HL-60 (cell line): Measurements from ENCODE around the gene HAUS2.
"Not testable (repeated sequence)": the region's sequence is repeated elsewhere in the genome, so short reads cannot be mapped to it uniquely, and the experiment has no call there.

Source experiments
- DNase-seq, 2 experiments: peaks; one replicate each; pipeline ENCODE4 v3.0.0-alpha.2; 2010 to 2020; ENCODE audit warnings: low read depth in 1 of 2, low spot score in 1 of 2
- H3K27ac ChIP-seq: fragments of 250-450 bp; sonication (Bioruptor Pico); replicated peaks from 2 replicates; pipeline ENCODE4 v1.5.1; 2020; ENCODE audit warnings: mild to moderate bottlenecking, moderate library complexity
- H3K27me3 ChIP-seq: fragments of 250-450 bp; sonication (Bioruptor Pico); 2 replicates; pipeline ENCODE4 v1.5.1; 2021; ENCODE audit warnings: mild to moderate bottlenecking, moderate library complexity; ENCODE audit not compliant: insufficient read depth, poor library complexity, severe bottlenecking
- H3K4me3 ChIP-seq: replicated peaks from 2 replicates; pipeline ENCODE4 v1.5.1; 2011; ENCODE audit warnings: mild to moderate bottlenecking, control low read depth, low read length; ENCODE audit not compliant: insufficient read depth
- GABPA ChIP-seq: IDR thresholded peaks from 2 replicates; pipeline ENCODE4 v1.6.1; 2012; ENCODE audit warnings: low read depth
- POLR2AphosphoS5 ChIP-seq: IDR thresholded peaks from 2 replicates; pipeline ENCODE4 v1.6.1; 2012; ENCODE audit warnings: low read depth
- SPI1 ChIP-seq: IDR thresholded peaks from 2 replicates; pipeline ENCODE4 v1.6.1; 2012; ENCODE audit warnings: low read depth, mild to moderate bottlenecking, borderline replicate concordance
- TF ChIP-seq, protein P1 (sequence below): IDR thresholded peaks from one replicate; pipeline ENCODE4 v1.5.1; 2011; ENCODE audit warnings: low read length, control low read depth, inconsistent platforms; ENCODE audit not compliant: insufficient read depth
- TF ChIP-seq, protein P2 (sequence below): IDR thresholded peaks from 2 replicates; pipeline ENCODE4 v1.6.1; 2012; ENCODE audit warnings: low read depth; ENCODE audit not compliant: insufficient replicate concordance

Gene HAUS2

DNA sequence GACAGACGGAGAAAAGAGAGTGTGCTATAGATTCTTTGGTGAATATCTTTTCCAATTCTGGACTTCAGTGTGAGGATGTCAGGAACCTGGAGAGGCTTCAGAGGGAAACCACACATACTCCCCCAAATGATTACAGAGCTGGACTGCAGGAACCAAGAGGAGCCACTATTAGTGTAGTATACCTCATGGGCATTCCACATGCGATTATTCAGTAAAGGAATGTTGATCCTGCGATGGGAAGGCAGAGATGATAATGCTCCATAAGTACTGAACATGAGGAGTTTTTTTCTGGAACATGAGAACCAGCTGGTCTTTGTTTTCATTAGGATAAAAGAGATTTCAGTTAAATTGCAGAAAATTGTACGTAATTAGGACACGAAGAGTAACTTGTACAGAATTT, 45.5 kb downstream of the HAUS2 start:
- no peak overlapping the region for H3K4me3 ChIP-seq
- DNase-seq: no peak
- no peak overlapping the region for H3K27ac ChIP-seq
- TF ChIP-seq, protein P1, sequence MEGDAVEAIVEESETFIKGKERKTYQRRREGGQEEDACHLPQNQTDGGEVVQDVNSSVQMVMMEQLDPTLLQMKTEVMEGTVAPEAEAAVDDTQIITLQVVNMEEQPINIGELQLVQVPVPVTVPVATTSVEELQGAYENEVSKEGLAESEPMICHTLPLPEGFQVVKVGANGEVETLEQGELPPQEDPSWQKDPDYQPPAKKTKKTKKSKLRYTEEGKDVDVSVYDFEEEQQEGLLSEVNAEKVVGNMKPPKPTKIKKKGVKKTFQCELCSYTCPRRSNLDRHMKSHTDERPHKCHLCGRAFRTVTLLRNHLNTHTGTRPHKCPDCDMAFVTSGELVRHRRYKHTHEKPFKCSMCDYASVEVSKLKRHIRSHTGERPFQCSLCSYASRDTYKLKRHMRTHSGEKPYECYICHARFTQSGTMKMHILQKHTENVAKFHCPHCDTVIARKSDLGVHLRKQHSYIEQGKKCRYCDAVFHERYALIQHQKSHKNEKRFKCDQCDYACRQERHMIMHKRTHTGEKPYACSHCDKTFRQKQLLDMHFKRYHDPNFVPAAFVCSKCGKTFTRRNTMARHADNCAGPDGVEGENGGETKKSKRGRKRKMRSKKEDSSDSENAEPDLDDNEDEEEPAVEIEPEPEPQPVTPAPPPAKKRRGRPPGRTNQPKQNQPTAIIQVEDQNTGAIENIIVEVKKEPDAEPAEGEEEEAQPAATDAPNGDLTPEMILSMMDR: no peak
- H3K27me3 ChIP-seq: no peaks in the 10 kb centered on the region

DNA sequence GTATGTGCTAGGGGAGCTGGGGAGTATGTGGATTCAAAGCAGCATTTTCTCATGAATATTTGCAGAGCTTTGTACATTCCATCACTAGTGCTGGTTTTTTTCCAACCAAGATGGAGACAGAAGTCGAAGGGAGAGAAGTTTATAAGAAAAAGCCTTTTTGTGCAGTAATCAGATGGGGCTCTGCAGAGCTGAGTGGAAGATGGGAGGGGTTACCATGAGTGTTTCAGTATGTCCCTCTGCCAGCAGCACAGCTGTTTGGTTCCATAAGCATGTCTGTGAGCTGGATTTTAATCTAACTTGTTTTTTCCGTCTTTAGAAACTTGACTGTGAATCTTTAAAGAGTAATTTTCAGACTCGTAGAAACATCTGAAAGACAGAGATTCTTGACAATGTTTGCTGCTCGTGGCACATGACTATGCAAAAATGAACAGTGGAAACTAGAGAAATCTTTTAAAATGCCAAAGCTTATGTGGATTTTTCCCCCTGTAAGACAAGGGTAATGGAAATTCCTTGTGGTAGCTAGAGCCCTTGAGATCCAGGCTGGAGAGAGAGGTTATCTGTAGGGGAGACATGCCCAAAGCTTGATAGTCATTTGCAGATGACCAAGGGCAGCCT, 47.1 kb downstream of the HAUS2 start:
- no peaks in the 10 kb centered on the region for H3K27me3 ChIP-seq
- no peak overlapping the region for H3K27ac ChIP-seq
- no peak overlapping the region for H3K4me3 ChIP-seq
- no peak for TF ChIP-seq POLR2AphosphoS5
- TF ChIP-seq, protein P1: no peak
- DNase-seq: no peak

DNA sequence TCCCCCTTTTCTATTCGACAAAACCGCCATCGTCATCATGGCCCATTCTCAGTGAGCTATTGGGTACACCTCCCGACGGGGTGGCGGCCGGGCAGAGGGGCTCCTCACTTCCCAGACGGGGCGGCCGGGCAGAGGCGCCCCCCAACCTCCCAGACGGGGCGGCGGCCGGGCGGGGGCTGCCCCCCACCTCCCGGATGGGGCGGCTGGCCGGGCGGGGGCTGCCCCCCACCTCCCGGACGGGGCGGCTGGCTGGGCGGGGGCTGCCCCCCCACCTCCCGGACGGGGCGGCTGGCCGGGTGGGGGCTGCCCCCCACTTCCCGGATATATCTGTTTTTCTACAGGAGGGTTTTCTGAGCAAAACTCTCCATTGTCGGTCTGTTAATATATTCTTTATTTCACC, 52.7 kb downstream of the HAUS2 start:
- H3K27ac ChIP-seq, DNase-seq, H3K27me3 ChIP-seq, H3K4me3 ChIP-seq: not testable (repeated sequence)

DNA sequence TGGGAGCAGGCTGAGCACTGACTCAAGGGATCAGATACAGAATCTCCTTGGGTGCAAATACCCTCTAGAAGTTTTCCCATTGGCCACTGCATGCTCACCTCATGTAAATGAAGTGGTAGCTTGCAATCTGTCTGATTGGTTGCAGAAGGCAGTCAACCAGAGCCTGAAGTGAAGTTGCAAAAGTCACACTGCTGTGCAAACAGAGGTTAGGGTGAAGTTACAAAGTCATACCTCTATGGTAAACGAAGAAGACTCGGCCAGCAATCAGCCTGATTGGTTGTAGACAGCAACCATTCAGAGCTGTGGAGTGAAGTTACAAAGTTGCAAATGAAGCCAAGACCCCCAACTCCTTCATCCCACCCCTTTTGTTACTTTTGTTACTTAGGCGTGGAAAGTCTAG, 53.9 kb downstream of the HAUS2 start:
- Histone ChIP-seq H3K27me3 (no peaks in the 10 kb centered on the region), H3K27ac (no peak overlapping the region), H3K4me3 (no peak overlapping the region)
- no peak for DNase-seq
- no peak for TF ChIP-seq GABPA
- TF ChIP-seq, protein P2, sequence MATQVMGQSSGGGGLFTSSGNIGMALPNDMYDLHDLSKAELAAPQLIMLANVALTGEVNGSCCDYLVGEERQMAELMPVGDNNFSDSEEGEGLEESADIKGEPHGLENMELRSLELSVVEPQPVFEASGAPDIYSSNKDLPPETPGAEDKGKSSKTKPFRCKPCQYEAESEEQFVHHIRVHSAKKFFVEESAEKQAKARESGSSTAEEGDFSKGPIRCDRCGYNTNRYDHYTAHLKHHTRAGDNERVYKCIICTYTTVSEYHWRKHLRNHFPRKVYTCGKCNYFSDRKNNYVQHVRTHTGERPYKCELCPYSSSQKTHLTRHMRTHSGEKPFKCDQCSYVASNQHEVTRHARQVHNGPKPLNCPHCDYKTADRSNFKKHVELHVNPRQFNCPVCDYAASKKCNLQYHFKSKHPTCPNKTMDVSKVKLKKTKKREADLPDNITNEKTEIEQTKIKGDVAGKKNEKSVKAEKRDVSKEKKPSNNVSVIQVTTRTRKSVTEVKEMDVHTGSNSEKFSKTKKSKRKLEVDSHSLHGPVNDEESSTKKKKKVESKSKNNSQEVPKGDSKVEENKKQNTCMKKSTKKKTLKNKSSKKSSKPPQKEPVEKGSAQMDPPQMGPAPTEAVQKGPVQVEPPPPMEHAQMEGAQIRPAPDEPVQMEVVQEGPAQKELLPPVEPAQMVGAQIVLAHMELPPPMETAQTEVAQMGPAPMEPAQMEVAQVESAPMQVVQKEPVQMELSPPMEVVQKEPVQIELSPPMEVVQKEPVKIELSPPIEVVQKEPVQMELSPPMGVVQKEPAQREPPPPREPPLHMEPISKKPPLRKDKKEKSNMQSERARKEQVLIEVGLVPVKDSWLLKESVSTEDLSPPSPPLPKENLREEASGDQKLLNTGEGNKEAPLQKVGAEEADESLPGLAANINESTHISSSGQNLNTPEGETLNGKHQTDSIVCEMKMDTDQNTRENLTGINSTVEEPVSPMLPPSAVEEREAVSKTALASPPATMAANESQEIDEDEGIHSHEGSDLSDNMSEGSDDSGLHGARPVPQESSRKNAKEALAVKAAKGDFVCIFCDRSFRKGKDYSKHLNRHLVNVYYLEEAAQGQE: no peak
- no peak for TF ChIP-seq SPI1
- no peak for TF ChIP-seq POLR2AphosphoS5
- TF ChIP-seq, protein P1: no peak

DNA sequence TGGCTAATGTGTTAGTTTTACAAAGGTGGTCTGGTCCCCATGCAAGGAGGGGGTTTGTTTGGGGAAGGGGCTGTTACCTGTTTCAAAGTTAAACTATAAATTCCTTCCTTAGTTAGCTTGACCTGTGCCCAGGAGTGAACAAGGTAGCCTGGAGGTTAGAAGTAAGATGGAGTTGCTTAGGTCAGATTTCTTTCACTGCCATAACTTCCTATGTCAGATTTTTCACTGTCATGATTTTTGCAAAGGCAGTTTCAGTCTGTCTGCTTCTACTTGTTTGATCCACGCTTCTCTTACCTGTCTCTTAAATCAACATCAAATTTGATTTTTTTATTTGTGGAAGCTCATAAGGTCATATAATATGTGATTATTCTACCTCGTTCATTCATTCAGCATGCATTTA, 55.3 kb downstream of the HAUS2 start:
- TF ChIP-seq, protein P1: no peak
- TF ChIP-seq POLR2AphosphoS5: no peak
- TF ChIP-seq, protein P2: no peak
- TF ChIP-seq GABPA: no peak
- TF ChIP-seq SPI1: no peak
- DNase-seq: no peak
- H3K4me3 ChIP-seq: no peak overlapping the region
- H3K27ac ChIP-seq: no peak overlapping the region
- H3K27me3 ChIP-seq: no peaks in the 10 kb centered on the region
